GM10248 (cell line): ENCODE measurements around the gene MPL.

Experiments used
- CTCF ChIA-PET: fragments of 300-600 bp; sonication (Branson Sonifier 250); formaldehyde crosslinking; extraction: SDS; loops from one replicate; lab custom pipeline; 2021; ENCODE audit warnings: antibody characterized with exemption; lab: Yijun Ruan, JAX
- POLR2A ChIA-PET: fragments of 350-650 bp; sonication (Branson Sonifier 250); formaldehyde crosslinking; extraction: SDS; loops from one replicate; lab custom pipeline; 2020; ENCODE audit warnings: antibody characterized with exemption; lab: Yijun Ruan, JAX
- DNase-seq: peaks from one replicate; pipeline ENCODE4 v3.0.0; 2012; ENCODE audit errors: extremely low spot score
- TF ChIP-seq, protein P1 (sequence below): IDR thresholded peaks from 2 replicates; pipeline ENCODE4 v1.5.1; 2012; ENCODE audit warnings: mild to moderate bottlenecking, low read depth; ENCODE audit errors: extremely low read depth, missing control alignments, control extremely low read depth

MPL gene

DNA sequence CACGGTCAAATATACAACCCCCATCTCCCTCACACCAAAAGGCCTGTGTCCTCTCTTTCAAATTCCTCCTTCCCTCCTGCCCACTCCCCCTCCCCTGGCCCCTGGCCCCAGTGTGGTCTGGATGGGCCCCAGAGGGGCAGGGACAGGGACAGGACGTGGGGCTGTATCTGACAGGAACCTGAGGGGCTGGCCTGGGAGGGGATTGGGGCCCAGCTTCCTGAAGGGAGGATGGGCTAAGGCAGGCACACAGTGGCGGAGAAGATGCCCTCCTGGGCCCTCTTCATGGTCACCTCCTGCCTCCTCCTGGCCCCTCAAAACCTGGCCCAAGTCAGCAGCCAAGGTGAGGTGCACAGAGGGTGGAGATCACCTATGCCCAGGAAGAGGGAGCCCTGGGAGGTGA lies at the start of gene MPL:
Gene MPL, plus strand, starts transcription at position 231 of the 400 bp plus-strand sequence. Its CDS starts 31 bp downstream, at position 262.
- DNase-seq = no peak
- TF ChIP-seq, protein P1, sequence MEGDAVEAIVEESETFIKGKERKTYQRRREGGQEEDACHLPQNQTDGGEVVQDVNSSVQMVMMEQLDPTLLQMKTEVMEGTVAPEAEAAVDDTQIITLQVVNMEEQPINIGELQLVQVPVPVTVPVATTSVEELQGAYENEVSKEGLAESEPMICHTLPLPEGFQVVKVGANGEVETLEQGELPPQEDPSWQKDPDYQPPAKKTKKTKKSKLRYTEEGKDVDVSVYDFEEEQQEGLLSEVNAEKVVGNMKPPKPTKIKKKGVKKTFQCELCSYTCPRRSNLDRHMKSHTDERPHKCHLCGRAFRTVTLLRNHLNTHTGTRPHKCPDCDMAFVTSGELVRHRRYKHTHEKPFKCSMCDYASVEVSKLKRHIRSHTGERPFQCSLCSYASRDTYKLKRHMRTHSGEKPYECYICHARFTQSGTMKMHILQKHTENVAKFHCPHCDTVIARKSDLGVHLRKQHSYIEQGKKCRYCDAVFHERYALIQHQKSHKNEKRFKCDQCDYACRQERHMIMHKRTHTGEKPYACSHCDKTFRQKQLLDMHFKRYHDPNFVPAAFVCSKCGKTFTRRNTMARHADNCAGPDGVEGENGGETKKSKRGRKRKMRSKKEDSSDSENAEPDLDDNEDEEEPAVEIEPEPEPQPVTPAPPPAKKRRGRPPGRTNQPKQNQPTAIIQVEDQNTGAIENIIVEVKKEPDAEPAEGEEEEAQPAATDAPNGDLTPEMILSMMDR = no peak
- CTCF ChIA-PET = no interaction called here
- POLR2A ChIA-PET = interaction anchor here (0.5 kb wide), 1 partner anchor 33 kb away, joined by 5 read pairs; no protein-coding TSS in a partner anchor

DNA sequence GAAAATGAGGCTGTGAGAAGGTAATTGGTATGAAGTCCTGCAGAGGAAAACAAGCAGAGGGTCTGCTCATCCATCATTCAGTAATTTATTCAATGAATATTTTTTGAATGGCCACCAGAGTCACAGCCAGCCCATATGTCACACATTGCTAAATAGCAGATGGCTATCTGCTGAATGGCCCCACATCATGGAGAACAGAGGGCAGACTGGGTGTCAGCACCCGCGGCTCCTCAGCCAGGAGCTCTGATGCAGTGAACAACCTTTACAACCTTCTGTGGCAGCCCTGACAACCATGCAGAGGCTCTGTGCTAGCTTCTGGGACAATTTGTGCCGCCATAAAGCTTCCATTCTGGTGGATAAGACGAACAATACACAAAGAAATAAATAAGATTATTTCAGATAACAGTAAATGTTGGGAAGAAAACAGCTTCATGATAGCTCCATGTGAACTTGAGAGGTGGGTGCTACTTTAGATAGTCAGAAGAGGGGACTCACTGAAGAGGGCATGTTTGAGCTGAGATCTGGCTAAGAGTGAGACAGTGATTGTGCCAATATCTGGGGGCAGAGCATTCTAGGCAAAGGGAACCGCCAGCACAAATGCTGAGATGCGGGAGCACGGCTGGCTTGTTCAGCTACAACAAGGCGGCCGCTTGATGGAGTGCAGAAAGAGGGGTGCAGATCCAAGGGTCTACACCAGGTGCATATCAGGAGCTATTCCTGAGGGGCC lies 49.4 kb upstream of the MPL start:
- CTCF ChIA-PET = interaction anchor here (0.9 to 1.3 kb wide), 3 partner anchors 8 to 212 kb away, joined by 3 to 5 read pairs (median 3); no protein-coding TSS in a partner anchor
- POLR2A ChIA-PET = no interaction called here
- TF ChIP-seq, protein P1 = no peak
- no peak for DNase-seq

DNA sequence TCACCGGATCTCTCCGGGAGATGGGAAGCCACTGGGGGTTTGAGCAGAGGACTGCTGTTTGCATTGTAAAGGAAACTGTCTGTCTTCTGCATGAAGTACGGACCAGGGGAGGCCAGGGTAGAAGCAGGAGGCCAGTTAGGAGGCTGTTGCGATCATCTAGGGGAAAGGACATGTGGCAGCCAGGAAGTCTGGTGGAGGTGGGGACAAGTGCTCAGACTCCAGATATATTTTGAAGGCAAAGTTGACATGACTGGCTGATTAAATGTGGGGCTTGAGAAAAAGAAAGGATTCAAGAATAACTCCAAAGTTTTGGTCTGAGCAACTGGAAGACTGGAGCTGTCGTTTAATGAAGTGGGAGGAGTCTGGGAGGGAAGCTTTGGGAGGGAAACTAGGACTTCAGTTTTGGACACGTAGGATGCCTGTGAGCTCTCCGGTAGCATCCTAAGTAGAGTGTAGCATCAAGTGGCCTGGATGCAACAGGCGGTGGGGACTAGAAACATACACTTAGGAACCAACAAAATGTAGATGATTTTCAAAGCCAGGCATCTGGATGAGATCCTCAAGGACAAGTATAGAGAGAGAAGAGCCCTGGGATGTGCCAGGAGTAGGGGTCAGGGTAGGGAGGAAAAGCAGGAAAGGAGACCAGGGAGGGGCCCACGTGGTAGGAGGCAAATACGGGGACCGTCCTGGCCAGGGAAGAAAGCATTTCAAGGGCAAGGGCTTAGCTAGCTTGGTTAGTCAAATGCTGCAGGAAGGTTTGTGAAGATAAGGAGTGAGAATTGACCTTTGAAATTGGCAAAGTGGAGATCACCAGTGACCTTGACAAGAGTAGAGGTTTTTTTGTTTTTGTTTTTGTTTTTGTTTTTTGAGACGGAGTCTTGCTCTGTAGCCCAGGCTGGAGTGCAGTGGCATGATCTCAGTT lies 48.6 kb upstream of the MPL start:
- no peak for DNase-seq
- POLR2A ChIA-PET = no interaction called here
- CTCF ChIA-PET = interaction anchor here (0.9 to 1.3 kb wide), 3 partner anchors 9 to 211 kb away, joined by 3 to 5 read pairs (median 3); no protein-coding TSS in a partner anchor
- TF ChIP-seq, protein P1 = no peak

DNA sequence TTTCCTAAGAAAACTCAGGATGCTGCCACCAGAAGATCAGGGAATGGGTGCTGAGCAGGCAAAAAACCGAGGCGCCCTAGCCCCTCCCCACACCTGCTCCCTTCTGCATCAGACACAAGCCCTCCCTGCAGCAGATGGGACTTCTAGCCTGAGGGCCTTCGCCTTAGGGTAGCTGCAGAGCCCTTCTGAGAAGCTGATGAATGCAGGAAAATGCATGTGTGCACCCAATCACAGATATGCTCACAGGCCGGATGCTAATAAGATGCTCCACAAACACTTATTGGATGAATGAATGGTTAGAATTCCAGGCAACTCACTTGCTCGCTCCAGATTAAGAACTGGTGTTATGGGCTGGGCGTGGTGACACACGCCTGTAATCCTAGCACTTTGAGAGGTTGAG lies 45.4 kb upstream of the MPL start:
- ChIA-PET POLR2A (no interaction called here), CTCF (interaction anchor here (1.5 kb wide), 1 partner anchor 12 kb away, joined by 6 read pairs; no protein-coding TSS in a partner anchor)
- TF ChIP-seq, protein P1 = no peak
- no peak for DNase-seq

DNA sequence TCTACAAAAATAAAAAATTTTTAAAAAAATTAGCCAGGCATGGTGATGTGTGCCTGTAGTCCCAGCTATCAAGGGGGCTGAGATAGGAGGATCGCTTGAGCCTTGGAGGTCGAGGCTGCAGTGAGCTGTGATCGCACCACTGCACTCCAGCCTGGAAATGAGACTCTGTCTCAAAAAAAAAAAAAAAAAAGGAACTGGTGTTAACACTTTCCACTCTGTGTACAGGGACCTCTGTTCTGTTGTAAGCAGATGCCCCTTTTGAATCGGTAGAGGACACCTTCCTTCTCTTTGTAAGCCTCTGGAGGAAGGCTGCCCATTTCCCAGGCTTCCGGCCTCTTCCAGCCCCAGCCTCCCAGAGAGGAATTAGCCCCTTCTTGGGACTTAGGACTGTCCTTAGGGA lies 44.9 kb upstream of the MPL start:
- POLR2A ChIA-PET = no interaction called here
- TF ChIP-seq, protein P1 = no peak
- DNase-seq = no peak
- CTCF ChIA-PET = interaction anchor here (1.5 kb wide), 1 partner anchor 12 kb away, joined by 6 read pairs; no protein-coding TSS in a partner anchor

DNA sequence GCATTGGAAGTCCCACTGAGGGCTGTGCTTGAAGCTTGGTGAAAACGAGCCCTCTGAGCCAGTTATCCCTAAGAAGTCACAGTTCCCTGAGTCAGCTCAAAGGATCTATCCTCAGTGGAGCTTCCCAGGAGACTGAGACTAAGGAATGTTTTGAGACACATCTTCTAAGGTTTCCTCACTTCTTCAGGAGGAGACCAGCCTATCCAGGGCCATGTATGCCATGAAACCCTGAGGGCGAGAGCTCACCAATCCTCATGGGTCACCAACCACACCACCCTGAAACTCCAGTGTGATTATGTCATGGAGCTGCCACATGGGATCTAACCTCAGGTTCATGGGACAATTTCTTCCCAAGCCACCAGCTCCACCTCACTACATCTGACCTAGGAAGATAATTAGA lies 44.4 kb upstream of the MPL start:
- no peak for DNase-seq
- TF ChIP-seq, protein P1 = no peak
- ChIA-PET CTCF (interaction anchor here (1.5 kb wide), 1 partner anchor 13 kb away, joined by 6 read pairs; no protein-coding TSS in a partner anchor), POLR2A (no interaction called here)
